GM15510 (cell line): ENCODE data around the gene LDAH.

Source experiments
- POLR2A ChIP-seq: IDR thresholded peaks from 3 replicates; pipeline ENCODE4 v1.6.1; 2011; ENCODE audit warnings: borderline replicate concordance; ENCODE audit not compliant: insufficient read length; ENCODE audit errors: extremely low read depth

The LDAH gene

GRCh38 chr2:20755132-20755800 lies 67.6 kb downstream of the LDAH start:
- no peak for TF ChIP-seq POLR2A

GRCh38 chr2:20752293-20752692 lies 70.6 kb downstream of the LDAH start:
- TF ChIP-seq POLR2A = no peak

DNA sequence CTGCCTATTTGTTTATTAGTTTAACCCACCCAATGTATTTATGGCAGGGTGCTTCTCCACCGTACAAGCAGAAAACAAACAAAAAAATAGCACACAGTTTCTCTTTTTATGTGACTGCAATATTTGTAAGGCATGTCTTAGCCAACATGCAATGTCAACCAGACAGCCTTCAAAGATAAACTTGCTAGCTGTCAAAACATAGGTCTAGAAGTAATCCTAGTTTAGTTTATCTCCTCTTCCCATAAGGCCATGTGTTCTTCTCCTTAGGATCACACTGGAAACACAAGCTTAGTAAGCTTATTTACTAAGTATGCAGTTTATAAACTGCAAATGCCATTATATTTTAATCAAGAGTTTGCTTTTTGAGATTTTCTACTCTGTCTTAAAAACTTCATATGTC lies 75.6 kb downstream of the LDAH start:
- no peak for TF ChIP-seq POLR2A

GRCh38 chr2:20745924-20746555 lies 76.9 kb downstream of the LDAH start:
- TF ChIP-seq POLR2A = no peak

GRCh38 chr2:20744366-20745335 lies 78.2 kb downstream of the LDAH start:
- no peak for TF ChIP-seq POLR2A

DNA sequence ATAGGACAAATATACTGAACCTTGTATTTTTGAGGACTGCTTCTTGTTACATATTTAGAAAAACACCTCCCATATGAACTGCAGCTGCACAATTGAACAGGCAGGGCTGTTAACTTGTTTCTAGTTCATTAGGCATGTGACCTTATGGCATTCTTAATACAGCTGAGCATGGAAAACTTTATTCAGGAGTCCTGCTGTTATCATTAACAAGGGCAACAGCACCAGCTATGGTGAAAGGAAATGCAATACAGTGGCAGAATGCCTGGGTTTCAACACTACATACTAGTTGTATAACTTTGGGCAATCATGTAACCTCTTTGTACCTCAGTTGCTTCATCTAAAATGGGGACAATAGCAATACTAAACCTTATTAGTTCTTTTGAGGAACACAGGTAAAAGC lies 84.1 kb downstream of the LDAH start:
- no peak for TF ChIP-seq POLR2A

DNA sequence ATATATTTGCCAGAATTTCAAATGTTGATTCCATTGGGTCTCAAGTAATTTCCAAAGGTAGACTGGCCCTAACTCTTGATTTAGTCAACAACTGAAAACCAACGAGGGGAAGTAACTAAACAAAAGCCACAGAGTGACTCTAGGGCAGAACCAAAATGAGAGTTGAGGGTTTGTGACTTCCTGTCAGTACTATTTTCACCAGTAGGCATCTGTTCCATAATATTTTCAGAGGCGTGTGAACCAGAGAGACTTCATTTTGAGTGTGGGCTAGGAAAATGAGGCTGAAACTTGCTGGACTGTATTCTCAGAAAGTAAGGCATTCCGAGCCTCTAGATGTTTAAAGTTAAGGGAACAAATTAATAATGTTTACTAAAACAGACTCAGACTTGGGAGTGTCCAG lies 85.4 kb downstream of the LDAH start:
- TF ChIP-seq POLR2A = no peak

DNA sequence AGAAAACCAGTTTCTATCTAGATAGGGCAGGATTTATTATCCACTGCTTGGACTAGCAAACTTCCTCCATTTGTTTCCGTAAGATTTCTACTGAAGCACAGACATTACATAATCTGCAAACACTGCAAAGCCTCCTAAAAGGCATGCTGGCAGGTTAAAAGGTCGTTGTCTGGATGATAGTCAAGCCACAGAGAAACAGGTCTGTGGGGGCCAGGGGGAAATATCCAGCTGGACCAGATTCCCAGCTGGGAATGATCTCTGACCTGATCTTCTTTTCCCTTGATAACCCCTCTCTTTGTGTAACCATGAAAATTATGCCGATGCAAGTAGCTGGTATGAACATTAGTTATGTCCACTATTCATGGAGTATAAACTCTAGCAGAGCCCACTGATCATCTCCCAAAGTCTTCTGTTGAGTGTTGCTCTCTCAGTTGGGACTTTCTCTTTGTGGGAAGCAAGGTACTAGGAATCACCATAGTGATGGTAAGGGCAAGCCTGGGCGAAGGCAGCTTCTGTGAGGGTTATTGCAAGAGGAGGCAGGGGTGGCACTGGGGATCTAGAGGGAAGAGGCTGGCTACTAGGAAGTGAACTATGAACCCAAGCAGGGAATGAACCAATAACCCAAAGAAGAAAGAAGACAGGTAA lies 94.7 kb downstream of the LDAH start:
- TF ChIP-seq POLR2A = no peak

GRCh38 chr2:20726913-20727312 lies 96.0 kb downstream of the LDAH start:
- no peak for TF ChIP-seq POLR2A

- no peak for TF ChIP-seq POLR2A
Observed at GRCh38 chr2:20725782-20726181, 97.1 kb downstream of the LDAH start.

GRCh38 chr2:20724500-20725053 lies 98.3 kb downstream of the LDAH start:
- no peak for TF ChIP-seq POLR2A

DNA sequence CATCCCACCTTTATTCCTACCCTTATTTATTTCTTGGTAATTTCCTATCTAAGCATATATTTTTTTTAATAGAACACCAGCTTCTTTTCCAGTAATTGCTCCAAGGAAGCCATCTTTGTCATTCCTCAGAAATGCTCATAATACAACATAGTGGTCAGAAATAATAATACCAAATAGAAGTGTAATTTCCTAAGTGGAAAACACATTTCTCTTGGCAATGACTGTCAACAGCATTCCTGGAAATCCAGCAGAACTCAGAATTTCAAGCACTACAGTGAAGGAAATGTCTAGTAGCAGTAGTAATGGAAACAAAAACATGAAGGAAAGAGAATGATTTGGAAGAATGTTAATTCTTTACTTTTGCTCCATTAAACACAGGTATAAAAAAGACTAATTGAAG lies 99.4 kb downstream of the LDAH start:
- TF ChIP-seq POLR2A = no peak

DNA sequence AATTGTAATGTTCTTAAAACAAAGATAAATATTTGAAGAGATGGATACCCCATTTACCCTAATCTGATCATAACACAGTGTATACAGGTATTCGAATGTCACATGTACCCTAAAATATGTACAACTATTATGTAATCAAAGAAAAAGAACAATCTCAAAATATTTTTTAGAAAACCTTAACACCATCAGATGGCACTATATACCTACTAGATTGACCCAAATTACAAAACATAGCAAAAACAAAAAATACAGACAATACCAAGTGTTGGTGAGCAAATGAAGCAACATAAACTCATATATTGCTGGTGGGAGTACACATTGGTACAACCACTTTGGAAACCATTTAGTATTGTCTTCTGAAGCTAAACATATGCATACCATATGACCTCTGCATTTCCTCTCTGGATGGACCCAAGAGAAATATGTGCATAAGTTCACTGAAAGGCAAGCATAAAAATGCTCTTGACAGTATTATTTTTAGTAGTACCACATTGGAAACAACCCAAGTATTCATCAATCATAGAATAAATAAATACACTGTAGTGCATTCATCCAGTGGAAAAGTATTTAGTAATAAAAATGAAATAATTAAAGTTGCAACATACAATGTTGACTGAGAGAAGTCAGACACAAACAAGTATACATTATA lies 100.2 kb downstream of the LDAH start:
- TF ChIP-seq POLR2A = no peak

DNA sequence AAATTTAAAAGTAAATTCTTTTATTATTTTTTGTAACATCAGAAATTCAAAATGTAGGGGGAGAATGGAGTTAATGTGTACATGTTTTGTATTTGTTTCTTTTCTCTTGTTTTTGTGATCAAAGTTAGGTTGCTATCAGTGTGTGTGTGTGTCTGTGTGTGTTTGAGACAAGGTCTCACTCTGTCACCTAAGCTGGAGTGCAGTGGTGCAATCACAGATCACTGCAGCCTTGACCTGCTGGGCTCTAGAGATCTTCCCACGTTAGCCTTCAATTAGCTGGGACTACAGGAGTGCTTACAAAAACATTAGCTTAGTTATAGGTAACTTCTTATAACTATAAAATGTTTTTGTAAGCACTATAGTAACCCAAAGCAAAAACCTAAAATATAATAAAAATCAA lies 105.3 kb downstream of the LDAH start:
- no peak for TF ChIP-seq POLR2A

- TF ChIP-seq POLR2A = no peak
Observed at GRCh38 chr2:20707601-20708000, 115.3 kb downstream of the LDAH start.

DNA sequence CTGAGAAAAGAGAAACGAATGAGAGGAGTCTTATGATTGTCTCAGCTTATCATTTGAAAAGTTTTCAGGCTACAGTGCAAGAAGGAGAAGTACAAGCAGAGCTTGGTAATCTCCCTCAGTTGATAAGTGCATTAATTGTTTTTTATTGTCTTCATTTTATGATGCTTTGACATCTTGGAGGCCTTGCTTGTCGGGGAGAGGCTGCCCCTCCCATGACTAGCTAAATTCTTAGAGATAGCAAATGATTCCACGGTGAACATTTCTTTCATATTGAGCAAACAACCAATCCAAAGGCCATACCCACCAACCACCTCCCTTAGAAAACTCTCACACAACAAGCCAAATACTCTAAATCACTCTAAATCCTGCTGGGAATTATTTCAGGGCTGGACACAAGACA lies 116.1 kb downstream of the LDAH start:
- no peak for TF ChIP-seq POLR2A
